HEK293 (cell line): ENCODE results near the gene DOCK9.
A peak's percentile ranks its signal among the peaks of the same experiment; 100 is the strongest.

Source experiments
- CTCF ChIA-PET: fragments of 350-600 bp; formaldehyde crosslinking; extraction: SDS; loops from one replicate; lab custom pipeline; 2021; ENCODE audit warnings: antibody characterized with exemption; lab: Yijun Ruan, JAX
- POLR2A ChIA-PET: fragments of 300-600 bp; formaldehyde crosslinking; extraction: SDS; loops from one replicate; lab custom pipeline; 2020; ENCODE audit warnings: antibody characterized with exemption, inconsistent platforms; lab: Yijun Ruan, JAX
- H3K27ac ChIP-seq: fragments of 200-500 bp; sonication (Bioruptor generic); 2 replicates; pipeline ENCODE4 v1.5.1; 2014; ENCODE audit warnings: low read depth, low read length, control low read depth, inconsistent platforms; ENCODE audit errors: extremely low read depth
- H3K36me3 ChIP-seq, 2 experiments: fragments of 200-500 bp in 1 of 2; sonication (Bioruptor generic) in 1 of 2; 1 replicate in 1 of 2; 2 replicates in 1 of 2; pipeline ENCODE4 v1.5.1; 2014 to 2017; ENCODE audit warnings: inconsistent platforms in 2 of 2, low read length in 2 of 2; ENCODE audit not compliant: control insufficient read depth in 2 of 2, insufficient read depth in 1 of 2
- H3K4me1 ChIP-seq: fragments of 200-500 bp; sonication (Bioruptor generic); 2 replicates; pipeline ENCODE4 v1.5.1; 2014; ENCODE audit warnings: mild to moderate bottlenecking, low read length, inconsistent platforms; ENCODE audit not compliant: control insufficient read depth, insufficient read depth
- H3K4me3 ChIP-seq: 2 replicates; pipeline ENCODE4 v1.5.1; 2011; ENCODE audit warnings: low read depth, mild to moderate bottlenecking, control low read depth, low read length, moderate library complexity
- H3K9me3 ChIP-seq: fragments of 200-500 bp; sonication (Bioruptor generic); 2 replicates; pipeline ENCODE4 v1.5.1; 2014; ENCODE audit warnings: low read depth, low read length, inconsistent platforms; ENCODE audit not compliant: control insufficient read depth, insufficient read depth
- EGR2 ChIP-seq: fragments of 450-650 bp; formaldehyde crosslinking; IDR thresholded peaks from 2 replicates; pipeline ENCODE4 v1.5.1; 2016; ENCODE audit warnings: low read depth, missing biosample characterization, missing genetic modification characterization
- GLI2 ChIP-seq: fragments of 450-650 bp; formaldehyde crosslinking; IDR thresholded peaks from 2 replicates; pipeline ENCODE4; 2017; ENCODE audit warnings: missing biosample characterization, missing genetic modification characterization, low read depth, borderline replicate concordance
- GLIS1 ChIP-seq: fragments of 450-650 bp; formaldehyde crosslinking; IDR thresholded peaks from 2 replicates; pipeline ENCODE4 v1.5.1; 2016; ENCODE audit warnings: missing biosample characterization, missing genetic modification characterization
- KLF8 ChIP-seq: fragments of 450-650 bp; formaldehyde crosslinking; IDR thresholded peaks from 2 replicates; pipeline ENCODE4 v1.5.1; 2016; ENCODE audit warnings: missing biosample characterization, missing genetic modification characterization
- RBAK ChIP-seq: fragments of 450-650 bp; formaldehyde crosslinking; IDR thresholded peaks from 2 replicates; pipeline ENCODE4 v1.5.1; 2016; ENCODE audit warnings: missing biosample characterization, missing genetic modification characterization
- SCRT2 ChIP-seq: fragments of 450-650 bp; formaldehyde crosslinking; IDR thresholded peaks from 2 replicates; pipeline ENCODE4 v1.5.1; 2016; ENCODE audit warnings: missing biosample characterization, missing genetic modification characterization
- SP2 ChIP-seq: fragments of 450-650 bp; formaldehyde crosslinking; IDR thresholded peaks from 2 replicates; pipeline ENCODE4 v1.5.1; 2016; ENCODE audit warnings: missing biosample characterization, missing genetic modification characterization
- YY2 ChIP-seq: fragments of 450-650 bp; formaldehyde crosslinking; IDR thresholded peaks from 2 replicates; pipeline ENCODE4 v1.5.1; 2016; ENCODE audit warnings: missing biosample characterization, missing genetic modification characterization
- ZBTB17 ChIP-seq: fragments of 450-650 bp; formaldehyde crosslinking; IDR thresholded peaks from 2 replicates; pipeline ENCODE4 v1.5.1; 2016; ENCODE audit warnings: missing biosample characterization, missing genetic modification characterization
- ZFHX2 ChIP-seq: fragments of 450-650 bp; formaldehyde crosslinking; conservative IDR thresholded peaks from 2 replicates; pipeline ENCODE4 v1.5.1; 2016; ENCODE audit warnings: missing biosample characterization, missing genetic modification characterization
- ZIC2 ChIP-seq: fragments of 450-650 bp; formaldehyde crosslinking; IDR thresholded peaks from 2 replicates; pipeline ENCODE4 v1.5.1; 2016; ENCODE audit warnings: missing biosample characterization, missing genetic modification characterization
- ZNF132 ChIP-seq: fragments of 450-650 bp; formaldehyde crosslinking; IDR thresholded peaks from 2 replicates; pipeline ENCODE4 v1.5.1; 2017; ENCODE audit warnings: missing biosample characterization, missing genetic modification characterization, borderline replicate concordance
- ZNF16 ChIP-seq: fragments of 450-650 bp; formaldehyde crosslinking; IDR thresholded peaks from 2 replicates; pipeline ENCODE4 v1.5.1; 2016; ENCODE audit warnings: low read depth, missing biosample characterization, missing genetic modification characterization
- ZNF19 ChIP-seq: fragments of 450-650 bp; formaldehyde crosslinking; IDR thresholded peaks from 2 replicates; pipeline ENCODE4; 2016; ENCODE audit warnings: missing biosample characterization, missing genetic modification characterization, low read depth
- ZNF514 ChIP-seq: fragments of 450-650 bp; formaldehyde crosslinking; IDR thresholded peaks from 2 replicates; pipeline ENCODE4 v1.5.1; 2016; ENCODE audit warnings: missing biosample characterization, missing genetic modification characterization
- ZNF600 ChIP-seq: fragments of 450-650 bp; formaldehyde crosslinking; IDR thresholded peaks from 2 replicates; pipeline ENCODE4 v1.5.1; 2016; ENCODE audit warnings: missing biosample characterization, missing genetic modification characterization
- ZNF626 ChIP-seq: fragments of 450-650 bp; sonication (Bioruptor Pico); formaldehyde crosslinking; IDR thresholded peaks from 2 replicates; pipeline ENCODE4 v1.5.1; 2018; ENCODE audit warnings: missing biosample characterization, missing genetic modification characterization, inconsistent platforms
- ZNF707 ChIP-seq: fragments of 450-650 bp; formaldehyde crosslinking; IDR thresholded peaks from 2 replicates; pipeline ENCODE4 v1.5.1; 2016; ENCODE audit warnings: missing biosample characterization, missing genetic modification characterization
- ZNF747 ChIP-seq: fragments of 450-650 bp; formaldehyde crosslinking; IDR thresholded peaks from 2 replicates; pipeline ENCODE4 v1.5.1; 2016; ENCODE audit warnings: missing biosample characterization, missing genetic modification characterization
- TF ChIP-seq, protein P1 (sequence below): fragments of 450-650 bp; formaldehyde crosslinking; IDR thresholded peaks from 2 replicates; pipeline ENCODE4 v1.5.1; 2016; ENCODE audit warnings: missing biosample characterization, missing genetic modification characterization

Gene DOCK9

DNA sequence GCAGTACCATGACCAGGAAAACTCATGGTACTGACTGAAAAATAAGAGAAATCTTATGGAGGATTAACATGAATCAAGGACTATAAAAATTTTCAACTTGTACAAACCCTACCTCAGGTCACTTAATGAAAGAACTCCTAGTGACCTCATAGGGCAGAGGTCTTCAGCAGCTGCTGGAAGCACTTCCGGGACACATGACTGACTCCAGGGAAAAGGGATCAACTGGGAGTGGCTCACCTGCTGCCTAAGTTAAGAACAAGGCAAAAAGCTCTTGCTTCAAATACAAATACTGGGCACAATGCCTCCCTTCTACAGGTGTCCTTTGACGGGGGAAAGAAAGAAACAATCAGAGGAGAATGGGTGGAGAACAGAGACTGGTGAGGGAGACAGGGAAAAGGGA, 18.6 kb downstream of the DOCK9 start:
- Histone ChIP-seq H3K4me3 (no peak overlapping the region), H3K9me3 (no peaks in the 10 kb centered on the region), H3K4me1 (no peaks in the 10 kb centered on the region; the same call in 1 of the 2 replicates), H3K36me3 (no peaks in the 10 kb centered on the region), H3K27ac (no peak overlapping the region)
- ChIA-PET CTCF (interaction anchor here (0.6 kb wide), 1 partner anchor 1630 kb away, joined by 3 read pairs; no protein-coding TSS in a partner anchor), POLR2A (no interaction called here)
- no peak for TF ChIP-seq ZNF514
- TF ChIP-seq SCRT2 (tag by site-specific recombination): peak; percentile 43; the same call in 1 of the 2 replicates

DNA sequence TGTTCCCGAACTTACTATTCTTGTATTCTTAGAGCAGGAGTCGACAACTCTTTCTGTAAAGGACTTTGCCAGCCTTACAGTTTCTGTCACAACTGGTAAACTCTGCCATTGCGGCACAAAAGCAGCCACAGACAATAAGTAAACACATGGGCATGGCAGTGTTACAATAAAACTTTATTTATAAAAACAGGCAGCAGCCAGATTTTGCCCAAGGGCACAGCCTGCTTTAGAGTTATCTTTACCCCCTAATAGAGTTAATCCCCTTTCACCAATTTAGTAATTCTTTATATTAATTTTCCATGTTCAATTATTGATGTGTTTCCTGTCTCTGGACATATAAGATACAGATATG, 19.4 kb downstream of the DOCK9 start:
- Histone ChIP-seq H3K4me3 (no peak overlapping the region), H3K36me3 (no peaks in the 10 kb centered on the region), H3K27ac (no peak overlapping the region), H3K4me1 (no peaks in the 10 kb centered on the region; the same call in 1 of the 2 replicates), H3K9me3 (no peaks in the 10 kb centered on the region)
- CTCF ChIA-PET: no interaction called here
- POLR2A ChIA-PET: no interaction called here
- TF ChIP-seq YY2 (tag by site-specific recombination) (no peak), GLI2 (tag by site-specific recombination) (no peak), ZNF16 (tag by site-specific recombination) (no peak), KLF8 (tag by site-specific recombination) (no peak), ZNF747 (tag by site-specific recombination) (no peak), ZBTB17 (tag by site-specific recombination) (no peak)

DNA sequence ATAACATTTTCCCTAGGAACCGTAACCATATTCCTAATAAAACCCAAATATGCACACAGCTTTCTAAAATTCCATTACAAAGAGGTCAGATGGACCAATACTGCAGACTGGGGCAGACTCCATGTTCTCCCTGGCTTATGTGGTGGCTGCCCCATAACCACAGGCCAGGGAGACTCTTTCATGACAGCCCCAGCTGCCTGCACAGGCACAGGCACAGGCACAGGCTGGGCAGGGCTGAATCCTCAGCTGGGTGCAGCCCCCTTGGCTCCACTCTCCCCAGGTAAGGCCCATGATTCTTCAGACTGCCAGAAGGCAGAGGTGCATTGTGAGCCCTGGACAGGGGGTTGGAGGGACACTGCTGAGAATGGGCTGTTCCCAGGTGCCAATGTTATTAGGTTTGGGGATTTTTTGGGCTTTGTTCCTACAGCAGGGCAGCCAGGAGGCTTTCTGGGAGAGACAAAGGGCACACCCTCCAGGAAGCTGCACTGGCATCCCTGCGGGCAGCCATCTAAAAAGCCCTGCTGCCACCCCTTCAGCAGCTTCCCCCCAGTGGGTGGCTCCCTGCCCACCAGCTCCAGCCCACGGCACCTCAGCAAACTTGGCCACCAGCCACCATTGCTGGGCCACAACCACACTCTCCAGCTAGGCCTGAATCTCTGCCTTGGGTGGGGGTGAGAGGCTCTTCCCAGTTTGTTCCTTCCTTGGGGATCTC, 20.0 kb downstream of the DOCK9 start:
- ChIA-PET CTCF (no interaction called here), POLR2A (no interaction called here)
- no peak for TF ChIP-seq ZNF19
- no peak for TF ChIP-seq GLIS1 (tag by site-specific recombination)
- TF ChIP-seq ZFHX2 (tag by site-specific recombination): peak; percentile 89
- TF ChIP-seq ZNF626 (tag by site-specific recombination): no peak
- peak; percentile 70 for TF ChIP-seq EGR2
- no peak for TF ChIP-seq RBAK (tag by site-specific recombination)
- peak; percentile 40; the same call in 1 of the 2 replicates for TF ChIP-seq ZIC2
- TF ChIP-seq ZNF132 (tag by site-specific recombination): no peak
- TF ChIP-seq SP2: no peak
- no peak for TF ChIP-seq ZNF707 (tag by site-specific recombination)

DNA sequence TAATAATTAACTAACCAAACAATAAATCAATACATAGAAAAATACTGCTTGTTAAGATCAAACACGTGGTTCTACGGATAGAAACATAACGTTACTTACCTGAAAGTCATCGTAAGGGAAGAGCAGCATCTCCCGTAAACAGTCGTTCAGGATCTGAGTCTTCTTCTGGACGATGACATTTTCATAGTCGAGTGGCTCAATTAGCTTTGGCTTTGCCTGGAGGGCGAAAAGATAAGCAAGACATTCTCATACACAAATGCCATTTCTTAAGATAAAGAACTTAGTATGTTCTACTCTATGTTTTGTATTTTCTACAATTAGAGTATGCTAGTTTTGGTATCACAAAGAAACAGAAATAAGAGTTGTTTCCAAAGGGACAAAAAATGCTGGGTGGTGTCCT, 22.5 kb downstream of the DOCK9 start:
- CTCF ChIA-PET: no interaction called here
- H3K4me3 ChIP-seq: no peak overlapping the region
- H3K27ac ChIP-seq: no peak overlapping the region
- H3K36me3 ChIP-seq: no peaks in the 10 kb centered on the region
- no peaks in the 10 kb centered on the region; the same call in 1 of the 2 replicates for H3K4me1 ChIP-seq
- 0 out of 2 replicates have a peak, but pooled peaks have one; percentile 20 for TF ChIP-seq ZNF600 (tag by site-specific recombination)
- TF ChIP-seq, protein P1, sequence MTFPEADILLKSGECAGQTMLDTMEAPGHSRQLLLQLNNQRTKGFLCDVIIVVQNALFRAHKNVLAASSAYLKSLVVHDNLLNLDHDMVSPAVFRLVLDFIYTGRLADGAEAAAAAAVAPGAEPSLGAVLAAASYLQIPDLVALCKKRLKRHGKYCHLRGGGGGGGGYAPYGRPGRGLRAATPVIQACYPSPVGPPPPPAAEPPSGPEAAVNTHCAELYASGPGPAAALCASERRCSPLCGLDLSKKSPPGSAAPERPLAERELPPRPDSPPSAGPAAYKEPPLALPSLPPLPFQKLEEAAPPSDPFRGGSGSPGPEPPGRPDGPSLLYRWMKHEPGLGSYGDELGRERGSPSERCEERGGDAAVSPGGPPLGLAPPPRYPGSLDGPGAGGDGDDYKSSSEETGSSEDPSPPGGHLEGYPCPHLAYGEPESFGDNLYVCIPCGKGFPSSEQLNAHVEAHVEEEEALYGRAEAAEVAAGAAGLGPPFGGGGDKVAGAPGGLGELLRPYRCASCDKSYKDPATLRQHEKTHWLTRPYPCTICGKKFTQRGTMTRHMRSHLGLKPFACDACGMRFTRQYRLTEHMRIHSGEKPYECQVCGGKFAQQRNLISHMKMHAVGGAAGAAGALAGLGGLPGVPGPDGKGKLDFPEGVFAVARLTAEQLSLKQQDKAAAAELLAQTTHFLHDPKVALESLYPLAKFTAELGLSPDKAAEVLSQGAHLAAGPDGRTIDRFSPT (tag by site-specific recombination): no peak
- no peaks in the 10 kb centered on the region for H3K9me3 ChIP-seq
- POLR2A ChIA-PET: no interaction called here

More for the DNA sequence above, 20.0 kb downstream of the DOCK9 start:
- no peaks in the 10 kb centered on the region; the same call in 1 of the 2 replicates for H3K4me1 ChIP-seq
- H3K27ac ChIP-seq: no peak overlapping the region
- no peaks in the 10 kb centered on the region for H3K36me3 ChIP-seq
- H3K9me3 ChIP-seq: no peaks in the 10 kb centered on the region
- no peak overlapping the region for H3K4me3 ChIP-seq
